CD4-positive, alpha-beta T cell treated with Interferon alpha-2 for 1 hour (primary cell): ENCODE data around the gene TAL1.
"Not testable (repeated sequence)": the region's sequence is repeated elsewhere in the genome, so short reads cannot be mapped to it uniquely, and the experiment has no call there.

Experiments
- DNase-seq, 2 donors: peaks; one replicate each; pipeline ENCODE4 v3.0.0-alpha.2; 2020 to 2022

TAL1 gene

GRCh38 chr1:47210666-47211065 is 21.4 kb downstream of the TAL1 start:
- DNase-seq: no peak

GRCh38 chr1:47209725-47210325 is 22.2 kb downstream of the TAL1 start:
- no peak for DNase-seq

- DNase-seq: no peak
These were observed 22.9 kb downstream of the TAL1 start for GRCh38 chr1:47209091-47209490.

- DNase-seq: no peak
These were observed 23.6 kb downstream of the TAL1 start for GRCh38 chr1:47208374-47208850.

GRCh38 chr1:47207803-47208373 is 24.1 kb downstream of the TAL1 start:
- no peak for DNase-seq

GRCh38 chr1:47205918-47206317 is 26.1 kb downstream of the TAL1 start:
- DNase-seq: no peak

- DNase-seq: not testable (repeated sequence)
These were observed 28.5 kb downstream of the TAL1 start for GRCh38 chr1:47203504-47203903.

GRCh38 chr1:47201179-47201578 is 30.8 kb downstream of the TAL1 start:
- no peak for DNase-seq

GRCh38 chr1:47198214-47198613 is 33.8 kb downstream of the TAL1 start:
- no peak for DNase-seq

GRCh38 chr1:47196622-47197021 is 35.4 kb downstream of the TAL1 start:
- no peak for DNase-seq

GRCh38 chr1:47195981-47196380 is 36.0 kb downstream of the TAL1 start:
- not testable (repeated sequence) for DNase-seq

- DNase-seq: no peak
These were observed 37.7 kb downstream of the TAL1 start for GRCh38 chr1:47194311-47194710.

- DNase-seq: not testable (repeated sequence)
These were observed 38.5 kb downstream of the TAL1 start for GRCh38 chr1:47193496-47193895.

GRCh38 chr1:47192458-47193384 is 39.3 kb downstream of the TAL1 start:
- DNase-seq: peak; percentile 55 to 67

- DNase-seq: no peak
These were observed 40.0 kb downstream of the TAL1 start for GRCh38 chr1:47191940-47192457.

- no peak for DNase-seq
These were observed 41.2 kb downstream of the TAL1 start for GRCh38 chr1:47190857-47191256.

GRCh38 chr1:47190509-47190855 is 41.5 kb downstream of the TAL1 start:
- no peak for DNase-seq

GRCh38 chr1:47189844-47190508 is 42.0 kb downstream of the TAL1 start, which contains the start of gene PDZK1IP1:
TSS of gene PDZK1IP1 (minus strand) at chr1:47190036. CDS start at chr1:47189932, 104 bp downstream.
- no peak for DNase-seq

- DNase-seq: no peak
These were observed 42.9 kb downstream of the TAL1 start for GRCh38 chr1:47188791-47189785.

GRCh38 chr1:47187926-47188250 is 44.1 kb downstream of the TAL1 start:
- no peak for DNase-seq

GRCh38 chr1:47187231-47187925 is 44.6 kb downstream of the TAL1 start:
- no peak for DNase-seq
